SK-N-SH (cell line): ENCODE measurements around the gene PBX4. TPM values are rescaled to one million over a fixed set of nuclear protein-coding genes. Genes with fewer than 3 reads are reported as not detected.

ENCODE experiments used
- CTCF ChIA-PET: fragments of 300-600, 350-600 bp; formaldehyde crosslinking; extraction: SDS; loops from one replicate; lab custom pipeline; 2021; lab: Yijun Ruan, JAX
- POLR2A ChIA-PET: fragments of 350-600 bp; sonication (Branson Sonifier 250); formaldehyde crosslinking; extraction: SDS; loops from one replicate; lab custom pipeline; 2020; ENCODE audit warnings: antibody characterized with exemption, inconsistent platforms; lab: Yijun Ruan, JAX
- DNase-seq: peaks from one replicate; pipeline ENCODE4 v3.0.0; 2012
- H2AFZ ChIP-seq: fragments of 200-600 bp; sonication (generic); 2 replicates; pipeline ENCODE4 v1.8.1; 2016; ENCODE audit warnings: antibody characterized with exemption, mild to moderate bottlenecking, low read depth
- H3F3A ChIP-seq: fragments of 200-600 bp; sonication (generic); replicated peaks from 2 replicates; pipeline ENCODE3; 2016; ENCODE audit warnings: antibody characterized with exemption, mild to moderate bottlenecking; ENCODE audit not compliant: insufficient read depth
- H3K27ac ChIP-seq, 2 experiments: fragments of 200-500 bp in 1 of 2; fragments of 200-600 bp in 1 of 2; sonication (Bioruptor generic) in 1 of 2; sonication (generic), shearing (Covaris generic) in 1 of 2; 2 replicates each; pipeline versions ENCODE4 v1.5.1 to v1.6.1; 2014 to 2016; ENCODE audit warnings: low read depth in 2 of 2, inconsistent platforms in 1 of 2, low read length in 1 of 2, mild to moderate bottlenecking in 1 of 2, mixed read lengths in 1 of 2
- H3K27me3 ChIP-seq: fragments of 200-600 bp; sonication (generic), shearing (Covaris generic); 2 replicates; pipeline ENCODE4 v1.6.1; 2016; ENCODE audit warnings: mixed run types; ENCODE audit not compliant: insufficient read depth
- H3K36me3 ChIP-seq, 2 experiments: fragments of 200-500 bp in 1 of 2; fragments of 200-600 bp in 1 of 2; sonication (Bioruptor generic) in 1 of 2; sonication (generic) in 1 of 2; replicated peaks in 1 of 2; 2 replicates each; pipeline versions ENCODE3 to v1.5.1; 2014 to 2016; ENCODE audit warnings: low read length in 1 of 2, mild to moderate bottlenecking in 1 of 2; ENCODE audit not compliant: insufficient read depth in 2 of 2, control insufficient read depth in 1 of 2
- H3K4me1 ChIP-seq, 2 experiments: fragments of 200-500 bp in 1 of 2; fragments of 200-600 bp in 1 of 2; sonication (Bioruptor generic) in 1 of 2; sonication (generic), shearing (Covaris generic) in 1 of 2; 2 replicates each; pipeline versions ENCODE4 v1.5.1 to v1.6.1; 2014 to 2016; ENCODE audit warnings: low read depth in 1 of 2, low read length in 1 of 2, mixed run types in 1 of 2; ENCODE audit not compliant: insufficient read depth in 2 of 2, control insufficient read depth in 1 of 2
- H3K4me2 ChIP-seq: fragments of 200-600 bp; sonication (generic), shearing (Covaris generic); 2 replicates; pipeline ENCODE4 v1.6.1; 2017; ENCODE audit warnings: mixed run types
- H3K4me3 ChIP-seq, 2 experiments: fragments of 200-500 bp in 1 of 2; fragments of 200-600 bp in 1 of 2; sonication (Bioruptor generic) in 1 of 2; sonication (generic), shearing (Covaris generic) in 1 of 2; 2 replicates each; pipeline versions ENCODE4 v1.5.1 to v1.8.1; 2014 to 2016; ENCODE audit warnings: low read depth in 2 of 2, inconsistent platforms in 1 of 2, low read length in 1 of 2, mild to moderate bottlenecking in 1 of 2, mixed read lengths in 1 of 2, moderate library complexity in 1 of 2
- H3K79me2 ChIP-seq: fragments of 200-600 bp; sonication (generic); 2 replicates; pipeline ENCODE4 v1.8.1; 2017; ENCODE audit warnings: mild to moderate bottlenecking; ENCODE audit not compliant: insufficient read depth
- H3K9ac ChIP-seq: fragments of 200-600 bp; sonication (generic); 2 replicates; pipeline ENCODE4 v1.6.1; 2017; ENCODE audit warnings: mixed run types
- H3K9me2 ChIP-seq: fragments of 200-600 bp; sonication (generic); 2 replicates; pipeline ENCODE4 v1.6.1; 2017; ENCODE audit warnings: mixed run types
- H3K9me3 ChIP-seq: fragments of 200-600 bp; sonication (generic); 2 replicates; pipeline ENCODE4 v1.6.1; 2017; ENCODE audit warnings: mixed run types, mild to moderate bottlenecking, moderate library complexity
- H4K20me1 ChIP-seq: fragments of 200-600 bp; sonication (generic); 2 replicates; pipeline ENCODE4 v1.6.1; 2017; ENCODE audit warnings: mild to moderate bottlenecking, mixed run types; ENCODE audit not compliant: insufficient read depth
- CHD2 ChIP-seq: fragments of 150-350 bp; IDR thresholded peaks from 2 replicates; pipeline ENCODE4 v1.6.1; 2018; ENCODE audit warnings: low read length; ENCODE audit not compliant: partially characterized antibody
- ELF1 ChIP-seq: IDR thresholded peaks from 2 replicates; pipeline ENCODE4 v1.4.0; 2012
- EP300 ChIP-seq, 2 experiments: IDR thresholded peaks; 2 replicates each; pipeline versions ENCODE4 v1.4.0 to v1.6.1; 2012; ENCODE audit warnings: borderline replicate concordance in 1 of 2, low read depth in 1 of 2, low read length in 1 of 2
- EZH2phosphoT487 ChIP-seq: fragments of 200-600 bp; sonication (generic); IDR thresholded peaks from 2 replicates; pipeline ENCODE4 v1.6.1; 2017; ENCODE audit warnings: low read depth, mixed run types, mild to moderate bottlenecking, antibody characterized with exemption, moderate library complexity, borderline replicate concordance
- GABPA ChIP-seq: IDR thresholded peaks from 2 replicates; pipeline ENCODE4 v1.4.0; 2012; ENCODE audit warnings: low read depth, mild to moderate bottlenecking
- GATA2 ChIP-seq: sonication (generic); formaldehyde crosslinking; IDR thresholded peaks from 2 replicates; pipeline ENCODE4 v1.5.0; 2020; ENCODE audit warnings: mild to moderate bottlenecking, missing genetic modification reagents
- MXI1 ChIP-seq: IDR thresholded peaks from 2 replicates; pipeline ENCODE4 v1.6.1; 2012; ENCODE audit warnings: mild to moderate bottlenecking, low read depth, low read length, improper control_type of control experiment
- RCOR1 ChIP-seq: fragments of 150-350 bp; IDR thresholded peaks from 2 replicates; pipeline ENCODE4 v1.6.1; 2017; ENCODE audit warnings: antibody characterized with exemption, low read length
- RXRA ChIP-seq: IDR thresholded peaks from 2 replicates; pipeline ENCODE4 v1.4.0; 2012; ENCODE audit warnings: low read depth, mild to moderate bottlenecking, borderline replicate concordance
- SIN3A ChIP-seq: IDR thresholded peaks from 2 replicates; pipeline ENCODE4 v1.6.1; 2012; ENCODE audit warnings: low read depth, mild to moderate bottlenecking, low read length, moderate library complexity, borderline replicate concordance
- SMC3 ChIP-seq: IDR thresholded peaks from 2 replicates; pipeline ENCODE4 v1.6.1; 2012; ENCODE audit warnings: low read depth, low read length, improper control_type of control experiment
- TAF1 ChIP-seq: IDR thresholded peaks from 2 replicates; pipeline ENCODE4 v1.6.1; 2012; ENCODE audit warnings: low read depth, mild to moderate bottlenecking, low read length, moderate library complexity, borderline replicate concordance
- TCF12 ChIP-seq: IDR thresholded peaks from 2 replicates; pipeline ENCODE4 v1.4.0; 2012
- WGBS: methylation state at CpG from one replicate; pipeline ENCODE4 v1.1.6; 2017; ENCODE audit warnings: low lambda C conversion rate; 5-methylcytosine and 5-hydroxymethylcytosine counted together
- polyA plus RNA-seq, 3 experiments: library from polyadenylated mRNA; depleted of rRNA; stranded (reverse); fragments of >200 nt; gene quantifications; 2 replicates each; pipeline ENCODE4 v1.2.3, GENCODE V29; 2012
- TF ChIP-seq, protein P1 (sequence below): IDR thresholded peaks from 2 replicates; pipeline ENCODE4 v1.4.0; 2012; ENCODE audit warnings: low read depth, borderline replicate concordance
- TF ChIP-seq, protein P2 (sequence below): IDR thresholded peaks from 2 replicates; pipeline ENCODE4; 2012
- TF ChIP-seq, protein P3 (sequence below): IDR thresholded peaks from 2 replicates; pipeline ENCODE4 v1.6.1; 2012; ENCODE audit warnings: mild to moderate bottlenecking, low read depth, low read length, moderate library complexity
- TF ChIP-seq, protein P4 (sequence below): IDR thresholded peaks from 2 replicates; pipeline ENCODE4 v1.4.0; 2012; ENCODE audit warnings: low read depth, borderline replicate concordance
- TF ChIP-seq, protein P5 (sequence below): IDR thresholded peaks from 2 replicates; pipeline ENCODE4 v1.4.0; 2012; ENCODE audit warnings: low read depth

The PBX4 gene
- polyA plus RNA-seq, 1 of the 3 experiments (the other 2 are of a cell fraction) = 6.4 TPM

DNA sequence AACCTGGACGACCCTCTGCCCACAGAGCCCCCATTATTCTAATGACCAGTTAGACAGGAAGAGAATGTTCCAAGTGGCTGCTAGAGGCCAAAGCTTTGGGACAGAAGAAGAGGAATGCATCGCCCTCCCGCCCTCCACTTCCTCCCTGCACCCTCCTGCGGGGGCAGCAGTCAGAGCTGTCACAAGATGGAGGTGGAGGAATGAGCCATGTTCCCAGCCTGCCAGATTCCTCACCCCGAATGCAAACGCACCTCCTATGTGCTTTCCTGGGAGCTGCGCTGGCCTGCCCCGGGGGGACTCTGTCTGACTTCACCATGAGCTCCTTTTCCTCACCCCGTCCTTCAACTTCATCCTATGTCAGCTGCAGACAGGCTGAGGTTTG, 88.1 kb downstream of the PBX4 start:
- H3K4me2 ChIP-seq = no peak overlapping the region
- H3K4me3 ChIP-seq = no peak overlapping the region
- H3F3A ChIP-seq = peaks cover 14% of the 10 kb centered on the region
- no peaks in the 10 kb centered on the region for H3K27me3 ChIP-seq
- H3K9me3 ChIP-seq = no peaks in the 10 kb centered on the region
- H3K9ac ChIP-seq = no peak overlapping the region
- H3K36me3 ChIP-seq = peaks cover 5 to 12% of the 10 kb centered on the region in 2 experiments
- peaks cover 3% of the 10 kb centered on the region; the same call in 1 of the 2 replicates for H3K79me2 ChIP-seq
- H3K27ac ChIP-seq = no peak overlapping the region
- H3K9me2 ChIP-seq = no peaks in the 10 kb centered on the region
- peaks cover 0 to 14% of the 10 kb centered on the region in 2 experiments; a peak in 1 of 4 replicates for H3K4me1 ChIP-seq
- POLR2A ChIA-PET = no interaction called here
- no peak for TF ChIP-seq TCF12
- no peak for TF ChIP-seq SMC3
- TF ChIP-seq, protein P1, sequence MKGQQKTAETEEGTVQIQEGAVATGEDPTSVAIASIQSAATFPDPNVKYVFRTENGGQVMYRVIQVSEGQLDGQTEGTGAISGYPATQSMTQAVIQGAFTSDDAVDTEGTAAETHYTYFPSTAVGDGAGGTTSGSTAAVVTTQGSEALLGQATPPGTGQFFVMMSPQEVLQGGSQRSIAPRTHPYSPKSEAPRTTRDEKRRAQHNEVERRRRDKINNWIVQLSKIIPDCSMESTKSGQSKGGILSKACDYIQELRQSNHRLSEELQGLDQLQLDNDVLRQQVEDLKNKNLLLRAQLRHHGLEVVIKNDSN = no peak
- TF ChIP-seq, protein P2, sequence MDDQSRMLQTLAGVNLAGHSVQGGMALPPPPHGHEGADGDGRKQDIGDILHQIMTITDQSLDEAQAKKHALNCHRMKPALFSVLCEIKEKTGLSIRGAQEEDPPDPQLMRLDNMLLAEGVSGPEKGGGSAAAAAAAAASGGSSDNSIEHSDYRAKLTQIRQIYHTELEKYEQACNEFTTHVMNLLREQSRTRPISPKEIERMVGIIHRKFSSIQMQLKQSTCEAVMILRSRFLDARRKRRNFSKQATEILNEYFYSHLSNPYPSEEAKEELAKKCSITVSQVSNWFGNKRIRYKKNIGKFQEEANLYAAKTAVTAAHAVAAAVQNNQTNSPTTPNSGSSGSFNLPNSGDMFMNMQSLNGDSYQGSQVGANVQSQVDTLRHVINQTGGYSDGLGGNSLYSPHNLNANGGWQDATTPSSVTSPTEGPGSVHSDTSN = no peak
- no peak for TF ChIP-seq RCOR1
- no peak for TF ChIP-seq TAF1
- TF ChIP-seq EP300 (IDR thresholded peaks at IDR 0.05; ENCODE audit: borderline replicate concordance in 1 of 2, low read depth in 1 of 2, low read length in 1 of 2) = no peak
- TF ChIP-seq, protein P3, sequence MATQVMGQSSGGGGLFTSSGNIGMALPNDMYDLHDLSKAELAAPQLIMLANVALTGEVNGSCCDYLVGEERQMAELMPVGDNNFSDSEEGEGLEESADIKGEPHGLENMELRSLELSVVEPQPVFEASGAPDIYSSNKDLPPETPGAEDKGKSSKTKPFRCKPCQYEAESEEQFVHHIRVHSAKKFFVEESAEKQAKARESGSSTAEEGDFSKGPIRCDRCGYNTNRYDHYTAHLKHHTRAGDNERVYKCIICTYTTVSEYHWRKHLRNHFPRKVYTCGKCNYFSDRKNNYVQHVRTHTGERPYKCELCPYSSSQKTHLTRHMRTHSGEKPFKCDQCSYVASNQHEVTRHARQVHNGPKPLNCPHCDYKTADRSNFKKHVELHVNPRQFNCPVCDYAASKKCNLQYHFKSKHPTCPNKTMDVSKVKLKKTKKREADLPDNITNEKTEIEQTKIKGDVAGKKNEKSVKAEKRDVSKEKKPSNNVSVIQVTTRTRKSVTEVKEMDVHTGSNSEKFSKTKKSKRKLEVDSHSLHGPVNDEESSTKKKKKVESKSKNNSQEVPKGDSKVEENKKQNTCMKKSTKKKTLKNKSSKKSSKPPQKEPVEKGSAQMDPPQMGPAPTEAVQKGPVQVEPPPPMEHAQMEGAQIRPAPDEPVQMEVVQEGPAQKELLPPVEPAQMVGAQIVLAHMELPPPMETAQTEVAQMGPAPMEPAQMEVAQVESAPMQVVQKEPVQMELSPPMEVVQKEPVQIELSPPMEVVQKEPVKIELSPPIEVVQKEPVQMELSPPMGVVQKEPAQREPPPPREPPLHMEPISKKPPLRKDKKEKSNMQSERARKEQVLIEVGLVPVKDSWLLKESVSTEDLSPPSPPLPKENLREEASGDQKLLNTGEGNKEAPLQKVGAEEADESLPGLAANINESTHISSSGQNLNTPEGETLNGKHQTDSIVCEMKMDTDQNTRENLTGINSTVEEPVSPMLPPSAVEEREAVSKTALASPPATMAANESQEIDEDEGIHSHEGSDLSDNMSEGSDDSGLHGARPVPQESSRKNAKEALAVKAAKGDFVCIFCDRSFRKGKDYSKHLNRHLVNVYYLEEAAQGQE = no peak
- TF ChIP-seq SIN3A = no peak
- peaks cover 21% of the 10 kb centered on the region for H4K20me1 ChIP-seq
- H2AFZ ChIP-seq = no peak overlapping the region
- WGBS = 89% methylated on average over 8 of the region's 9 CpGs
- DNase-seq = no peak
- CTCF ChIA-PET = interaction anchor here (1.2 to 15.3 kb wide), 6 partner anchors 14 to 187 kb away, joined by 3 to 258 read pairs (median 28); partner anchors contain the start of genes GMIP, NDUFA13 and TSSK6

DNA sequence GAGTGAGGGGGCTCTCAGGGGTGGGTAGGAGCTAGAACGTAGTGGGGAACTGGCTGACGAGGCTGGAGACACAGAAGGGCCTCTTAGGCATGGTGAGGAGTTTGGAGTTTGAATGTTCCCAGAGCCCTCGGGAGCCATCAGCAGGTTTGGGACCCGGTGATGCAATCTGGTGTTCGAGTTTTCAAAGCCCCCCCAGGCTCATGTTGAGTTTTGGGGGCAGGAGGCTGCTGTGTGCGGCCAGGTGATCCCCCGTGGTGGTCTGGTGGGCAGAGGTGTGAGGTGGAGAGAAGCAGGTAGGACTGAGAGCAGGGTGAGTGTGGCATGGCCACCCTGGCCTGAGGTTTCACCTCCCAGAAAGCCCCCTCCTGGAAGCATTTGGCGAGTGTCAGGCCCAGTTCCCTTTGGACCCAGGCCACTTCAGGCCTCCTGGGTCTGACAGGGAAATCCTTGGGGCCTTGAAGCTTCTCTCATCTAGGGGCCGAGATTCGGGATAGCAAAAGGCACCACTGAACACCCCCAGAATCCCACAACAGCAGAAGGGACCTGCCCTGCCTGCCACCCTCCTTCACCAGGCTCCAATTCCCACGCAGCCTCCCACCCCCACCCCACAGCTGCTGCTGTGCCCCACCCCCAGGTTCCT, 88.6 kb downstream of the PBX4 start:
- Histone ChIP-seq H3K4me3 (no peak overlapping the region), H3K27me3 (no peaks in the 10 kb centered on the region), H3K79me2 (peaks cover 8% of the 10 kb centered on the region; the same call in 1 of the 2 replicates), H3F3A (peaks cover 14% of the 10 kb centered on the region), H3K9me3 (no peaks in the 10 kb centered on the region), H4K20me1 (peaks cover 26% of the 10 kb centered on the region), H3K4me1 (peaks cover 0 to 14% of the 10 kb centered on the region in 2 experiments; a peak in 1 of 4 replicates), H3K4me2 (no peak overlapping the region), H3K9me2 (no peaks in the 10 kb centered on the region), H3K27ac (no peak overlapping the region), H2AFZ (no peak overlapping the region), H3K36me3 (peaks cover 5 to 12% of the 10 kb centered on the region in 2 experiments), H3K9ac (no peak overlapping the region)
- ChIA-PET POLR2A (interaction anchor here (0.9 to 2.5 kb wide), 3 partner anchors 11 to 114 kb away, joined by 5 to 15 read pairs (median 6); partner anchors contain the start of genes GMIP, NDUFA13 and TSSK6), CTCF (interaction anchor here (1.3 to 15.3 kb wide), 7 partner anchors 9 to 110 kb away, joined by 3 to 258 read pairs (median 19); partner anchors contain the start of genes CILP2, GMIP, NDUFA13 and TSSK6)
- DNase-seq = no peak
- WGBS = 100% methylated on average over 6 of the region's 11 CpGs
- TF ChIP-seq, protein P4, sequence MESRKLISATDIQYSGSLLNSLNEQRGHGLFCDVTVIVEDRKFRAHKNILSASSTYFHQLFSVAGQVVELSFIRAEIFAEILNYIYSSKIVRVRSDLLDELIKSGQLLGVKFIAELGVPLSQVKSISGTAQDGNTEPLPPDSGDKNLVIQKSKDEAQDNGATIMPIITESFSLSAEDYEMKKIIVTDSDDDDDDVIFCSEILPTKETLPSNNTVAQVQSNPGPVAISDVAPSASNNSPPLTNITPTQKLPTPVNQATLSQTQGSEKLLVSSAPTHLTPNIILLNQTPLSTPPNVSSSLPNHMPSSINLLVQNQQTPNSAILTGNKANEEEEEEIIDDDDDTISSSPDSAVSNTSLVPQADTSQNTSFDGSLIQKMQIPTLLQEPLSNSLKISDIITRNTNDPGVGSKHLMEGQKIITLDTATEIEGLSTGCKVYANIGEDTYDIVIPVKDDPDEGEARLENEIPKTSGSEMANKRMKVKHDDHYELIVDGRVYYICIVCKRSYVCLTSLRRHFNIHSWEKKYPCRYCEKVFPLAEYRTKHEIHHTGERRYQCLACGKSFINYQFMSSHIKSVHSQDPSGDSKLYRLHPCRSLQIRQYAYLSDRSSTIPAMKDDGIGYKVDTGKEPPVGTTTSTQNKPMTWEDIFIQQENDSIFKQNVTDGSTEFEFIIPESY = no peak
- TF ChIP-seq, protein P5, sequence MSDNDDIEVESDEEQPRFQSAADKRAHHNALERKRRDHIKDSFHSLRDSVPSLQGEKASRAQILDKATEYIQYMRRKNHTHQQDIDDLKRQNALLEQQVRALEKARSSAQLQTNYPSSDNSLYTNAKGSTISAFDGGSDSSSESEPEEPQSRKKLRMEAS = no peak
- TF ChIP-seq GABPA (no peak), RCOR1 (no peak), MXI1 (no peak), ELF1 (no peak), SIN3A (no peak), EP300 (IDR thresholded peaks at IDR 0.05; ENCODE audit: borderline replicate concordance in 1 of 2, low read depth in 1 of 2, low read length in 1 of 2) (no peak), CHD2 (no peak), GATA2 (CRISPR knock-in tag) (no peak), EZH2phosphoT487 (no peak), RXRA (no peak)
